BE2C (cell line): Measurements from ENCODE around the gene HUS1B.

Experiments
- DNase-seq: peaks from one replicate; pipeline ENCODE4 v3.0.0-alpha.2; 2020
- H3K27me3 ChIP-seq: fragments of 250-450 bp; sonication (Bioruptor Pico); 2 replicates; pipeline ENCODE4 v1.5.1; 2020; ENCODE audit warnings: mild to moderate bottlenecking
- H3K36me3 ChIP-seq: fragments of 250-450 bp; sonication (Bioruptor Pico); 2 replicates; pipeline ENCODE4 v1.5.1; 2020; ENCODE audit warnings: mild to moderate bottlenecking
- H3K4me1 ChIP-seq: fragments of 250-450 bp; sonication (Bioruptor Pico); 2 replicates; pipeline ENCODE4 v1.5.1; 2020
- H3K4me3 ChIP-seq: 2 replicates; pipeline ENCODE4 v1.5.1; 2011; ENCODE audit warnings: low read depth, low read length
- H3K9me3 ChIP-seq: fragments of 250-450 bp; sonication (Bioruptor Pico); 2 replicates; pipeline ENCODE4 v1.5.1; 2020
- TF ChIP-seq, protein P1 (sequence below): IDR thresholded peaks from 2 replicates; pipeline ENCODE4 v1.5.1; 2012; ENCODE audit warnings: mild to moderate bottlenecking, low read depth, low read length

HUS1B gene

GRCh38 chr6:658244-658643, 1.3 kb upstream of the HUS1B start:
- TF ChIP-seq, protein P1, sequence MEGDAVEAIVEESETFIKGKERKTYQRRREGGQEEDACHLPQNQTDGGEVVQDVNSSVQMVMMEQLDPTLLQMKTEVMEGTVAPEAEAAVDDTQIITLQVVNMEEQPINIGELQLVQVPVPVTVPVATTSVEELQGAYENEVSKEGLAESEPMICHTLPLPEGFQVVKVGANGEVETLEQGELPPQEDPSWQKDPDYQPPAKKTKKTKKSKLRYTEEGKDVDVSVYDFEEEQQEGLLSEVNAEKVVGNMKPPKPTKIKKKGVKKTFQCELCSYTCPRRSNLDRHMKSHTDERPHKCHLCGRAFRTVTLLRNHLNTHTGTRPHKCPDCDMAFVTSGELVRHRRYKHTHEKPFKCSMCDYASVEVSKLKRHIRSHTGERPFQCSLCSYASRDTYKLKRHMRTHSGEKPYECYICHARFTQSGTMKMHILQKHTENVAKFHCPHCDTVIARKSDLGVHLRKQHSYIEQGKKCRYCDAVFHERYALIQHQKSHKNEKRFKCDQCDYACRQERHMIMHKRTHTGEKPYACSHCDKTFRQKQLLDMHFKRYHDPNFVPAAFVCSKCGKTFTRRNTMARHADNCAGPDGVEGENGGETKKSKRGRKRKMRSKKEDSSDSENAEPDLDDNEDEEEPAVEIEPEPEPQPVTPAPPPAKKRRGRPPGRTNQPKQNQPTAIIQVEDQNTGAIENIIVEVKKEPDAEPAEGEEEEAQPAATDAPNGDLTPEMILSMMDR = no peak
- no peaks in the 10 kb centered on the region for H3K9me3 ChIP-seq
- H3K27me3 ChIP-seq = no peaks in the 10 kb centered on the region
- H3K4me1 ChIP-seq = no peaks in the 10 kb centered on the region
- DNase-seq = no peak
- H3K4me3 ChIP-seq = no peak overlapping the region
- no peaks in the 10 kb centered on the region for H3K36me3 ChIP-seq

DNA sequence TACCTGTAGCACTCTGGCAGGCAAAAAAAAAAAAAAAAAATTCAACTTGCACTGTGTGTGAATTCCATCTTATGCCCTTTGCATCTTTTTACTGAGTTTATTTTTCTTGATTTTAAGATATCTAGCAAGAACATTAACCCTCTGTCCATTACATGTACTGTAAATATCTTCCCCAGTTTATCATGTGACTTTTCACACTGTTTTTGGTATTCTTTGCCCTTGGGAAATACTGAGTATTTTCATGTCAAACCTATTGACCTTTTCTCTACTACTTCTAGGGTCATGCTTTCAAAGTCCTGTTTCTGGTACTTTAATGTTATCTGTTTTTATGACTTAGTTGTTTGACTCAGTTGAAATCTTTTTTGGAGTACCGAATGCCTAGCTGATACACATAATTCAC, 843 bp upstream of the HUS1B start:
- DNase-seq = no peak
- no peaks in the 10 kb centered on the region for H3K4me1 ChIP-seq
- no peaks in the 10 kb centered on the region for H3K9me3 ChIP-seq
- no peak overlapping the region for H3K4me3 ChIP-seq
- TF ChIP-seq, protein P1 = no peak
- no peaks in the 10 kb centered on the region for H3K36me3 ChIP-seq
- no peaks in the 10 kb centered on the region for H3K27me3 ChIP-seq

DNA sequence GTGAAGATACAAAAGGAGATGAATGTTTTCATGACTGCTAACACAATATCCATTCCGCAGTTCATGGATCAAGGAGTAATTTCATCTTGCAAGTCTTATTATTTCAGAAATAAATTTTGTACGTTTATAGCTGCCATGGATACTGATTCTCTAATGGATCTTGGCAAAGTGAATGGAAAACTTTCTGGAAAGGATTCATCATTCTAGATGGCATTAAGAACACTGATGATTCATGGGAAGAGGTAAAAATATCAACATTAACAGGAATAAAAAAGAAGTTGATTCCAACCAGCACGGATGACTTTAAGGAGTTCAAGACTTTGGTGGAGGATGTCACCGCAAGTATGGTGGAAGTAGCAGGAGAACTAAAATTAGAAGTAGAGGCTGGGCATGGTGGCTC, 2.8 kb downstream of the HUS1B start:
- Histone ChIP-seq H3K4me1 (no peaks in the 10 kb centered on the region), H3K36me3 (no peaks in the 10 kb centered on the region), H3K27me3 (no peaks in the 10 kb centered on the region), H3K9me3 (no peaks in the 10 kb centered on the region), H3K4me3 (no peak overlapping the region)
- TF ChIP-seq, protein P1 = no peak
- no peak for DNase-seq

- no peaks in the 10 kb centered on the region for H3K4me1 ChIP-seq
- H3K9me3 ChIP-seq = no peaks in the 10 kb centered on the region
- TF ChIP-seq, protein P1 = no peak
- no peaks in the 10 kb centered on the region for H3K27me3 ChIP-seq
- no peak overlapping the region for H3K4me3 ChIP-seq
- H3K36me3 ChIP-seq = no peaks in the 10 kb centered on the region
- no peak for DNase-seq
Measured at GRCh38 chr6:652865-653264, 4.0 kb downstream of the HUS1B start.

GRCh38 chr6:650098-650497, 6.8 kb downstream of the HUS1B start:
- H3K4me3 ChIP-seq = no peak overlapping the region
- TF ChIP-seq, protein P1 = no peak
- H3K27me3 ChIP-seq = no peaks in the 10 kb centered on the region
- DNase-seq = no peak
- no peaks in the 10 kb centered on the region for H3K4me1 ChIP-seq
- H3K36me3 ChIP-seq = no peaks in the 10 kb centered on the region
- H3K9me3 ChIP-seq = no peaks in the 10 kb centered on the region

DNA sequence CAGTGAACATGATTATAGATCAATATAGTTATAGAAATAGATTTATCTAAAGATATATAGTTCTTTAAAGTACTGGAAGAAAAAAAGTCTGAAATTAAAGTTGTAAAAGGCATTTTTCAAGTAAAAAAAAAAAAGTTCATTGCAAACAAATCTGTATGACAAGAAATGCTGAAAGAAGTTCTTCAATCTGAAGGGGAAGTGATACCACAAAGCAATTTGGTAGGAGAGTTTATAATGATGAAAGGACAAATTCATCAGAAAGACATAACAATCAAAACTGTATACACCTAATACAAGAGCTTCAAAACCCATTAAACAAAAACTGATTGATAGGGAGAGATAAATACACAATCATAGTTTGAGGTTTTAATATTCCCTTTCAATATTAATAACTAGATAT, 14.1 kb downstream of the HUS1B start:
- Histone ChIP-seq H3K27me3 (no peaks in the 10 kb centered on the region), H3K4me3 (no peak overlapping the region), H3K9me3 (no peaks in the 10 kb centered on the region), H3K36me3 (no peaks in the 10 kb centered on the region), H3K4me1 (no peaks in the 10 kb centered on the region)
- TF ChIP-seq, protein P1 = no peak
- no peak for DNase-seq
